Astrocyte of the spinal cord (primary cell): ENCODE results near the gene ACTN2.

Experiments used
- DNase-seq: peaks from one replicate; pipeline ENCODE4 v3.0.0; 2011; ENCODE audit warnings: low read depth, low spot score
- H3K4me3 ChIP-seq: 2 replicates; pipeline ENCODE4 v1.5.1; 2011; ENCODE audit warnings: low read depth, mild to moderate bottlenecking, low read length, moderate library complexity
- CTCF ChIP-seq: IDR thresholded peaks from 2 replicates; pipeline ENCODE4 v1.5.1; 2012; ENCODE audit warnings: low read depth, mild to moderate bottlenecking, low read length, inconsistent platforms
- in situ Hi-C: cut with HindIII; loops from 2 replicates; pipeline ENCODE4 v1.10.0; 2017; ENCODE audit warnings: low sequenced_read_pairs

Gene ACTN2

GRCh38 chr1:236725668-236726067 is 39.4 kb downstream of the ACTN2 start:
- in situ Hi-C loops = no loop called here
- TF ChIP-seq CTCF = no peak
- no peak overlapping the region for H3K4me3 ChIP-seq
- no peak for DNase-seq

DNA sequence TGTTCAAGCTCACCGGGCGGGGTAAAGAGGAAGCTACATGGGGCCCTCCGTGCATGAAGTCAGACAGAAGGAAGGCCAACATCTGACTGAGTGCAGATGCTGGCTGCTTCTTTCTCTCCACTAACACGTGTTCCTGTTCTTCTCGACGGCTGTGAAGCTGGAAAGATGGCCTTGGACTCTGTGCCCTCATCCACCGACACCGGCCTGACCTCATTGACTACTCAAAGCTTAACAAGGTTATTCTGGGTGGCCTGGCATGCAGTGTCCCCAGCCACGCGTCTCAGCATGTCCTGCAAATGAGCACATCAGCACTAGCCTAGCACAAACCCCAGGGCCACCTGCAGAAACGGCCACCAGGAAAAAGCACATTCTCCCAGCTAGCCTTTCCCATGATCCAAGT is 41.2 kb downstream of the ACTN2 start:
- DNase-seq = no peak
- no peak for TF ChIP-seq CTCF
- in situ Hi-C loops = no loop called here
- H3K4me3 ChIP-seq = no peak overlapping the region

DNA sequence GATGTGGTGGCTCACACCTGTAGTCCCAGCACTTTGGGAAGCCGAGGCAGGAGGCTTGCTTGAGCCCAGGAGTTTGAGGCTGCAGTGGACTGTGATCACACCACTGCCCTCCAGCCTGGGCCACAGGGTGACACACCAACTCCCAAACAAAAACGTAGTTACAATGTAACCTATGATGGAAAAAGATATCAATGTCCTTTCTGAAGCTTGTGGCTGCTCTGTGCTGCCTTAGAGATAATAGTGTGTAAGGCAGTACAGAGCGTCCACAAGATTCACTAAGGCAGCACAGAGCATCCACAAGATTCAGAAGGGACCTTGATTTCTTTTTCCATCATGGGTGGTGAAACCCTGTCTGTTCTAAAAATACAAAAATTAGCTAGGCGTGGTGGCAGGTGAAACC is 42.5 kb downstream of the ACTN2 start:
- no peak for TF ChIP-seq CTCF
- in situ Hi-C loops = no loop called here
- H3K4me3 ChIP-seq = no peak overlapping the region
- no peak for DNase-seq

DNA sequence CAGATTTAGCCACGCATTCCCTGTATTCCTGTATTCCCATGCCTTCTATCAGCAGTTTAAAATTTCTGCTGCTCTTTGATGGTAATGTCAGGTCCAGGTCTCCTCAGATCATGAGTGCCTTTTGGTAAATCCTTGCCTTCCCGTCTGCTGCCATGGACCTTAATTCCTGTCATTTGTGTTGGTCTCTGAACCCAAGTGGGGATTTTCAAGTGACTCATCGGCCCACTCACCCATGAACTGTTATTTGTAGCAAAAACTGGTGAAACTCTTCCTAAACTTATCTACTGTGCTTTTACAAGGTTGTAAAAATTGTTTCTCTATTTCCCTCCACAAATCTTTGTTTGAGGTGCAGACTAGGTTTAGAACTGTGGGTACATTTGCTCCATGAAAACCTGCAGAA is 47.4 kb downstream of the ACTN2 start:
- TF ChIP-seq CTCF = no peak
- DNase-seq = no peak
- H3K4me3 ChIP-seq = no peak overlapping the region
- in situ Hi-C loops = no loop called here

DNA sequence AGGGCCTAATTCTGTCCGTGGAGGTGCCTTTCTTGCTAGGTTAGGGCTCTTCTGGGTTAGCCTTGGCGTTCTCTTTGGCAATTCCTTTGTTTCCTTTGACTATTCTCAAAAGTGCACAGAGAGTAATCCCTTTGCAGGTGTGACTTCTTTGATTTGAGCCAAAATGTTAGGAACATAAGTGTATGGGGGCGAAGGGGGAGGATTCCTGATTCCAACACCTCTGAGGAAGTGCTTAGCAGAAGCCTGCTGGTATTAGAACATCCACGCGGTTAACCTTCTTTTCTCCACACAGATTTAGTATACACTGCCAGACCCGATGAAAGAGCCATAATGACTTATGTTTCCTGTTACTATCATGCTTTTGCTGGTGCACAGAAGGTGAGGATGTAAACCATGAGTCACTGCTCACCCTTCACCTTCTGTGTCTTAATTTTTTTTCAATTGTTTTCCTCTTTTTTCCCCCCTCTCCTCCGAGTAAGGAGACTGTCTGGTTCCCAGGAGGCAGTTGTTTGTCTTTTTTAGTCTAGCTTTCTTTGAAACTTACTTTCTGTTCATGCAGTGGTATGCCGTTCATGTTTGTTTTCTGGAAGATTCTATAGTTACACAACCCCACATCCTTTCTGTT is 48.0 kb downstream of the ACTN2 start:
- peak; percentile 11 for DNase-seq
- in situ Hi-C loops = no loop called here
- TF ChIP-seq CTCF = no peak
- no peak overlapping the region for H3K4me3 ChIP-seq

GRCh38 chr1:236736761-236737160 is 50.5 kb downstream of the ACTN2 start:
- no peak for TF ChIP-seq CTCF
- H3K4me3 ChIP-seq = no peak overlapping the region
- no peak for DNase-seq
- in situ Hi-C loops = no loop called here

DNA sequence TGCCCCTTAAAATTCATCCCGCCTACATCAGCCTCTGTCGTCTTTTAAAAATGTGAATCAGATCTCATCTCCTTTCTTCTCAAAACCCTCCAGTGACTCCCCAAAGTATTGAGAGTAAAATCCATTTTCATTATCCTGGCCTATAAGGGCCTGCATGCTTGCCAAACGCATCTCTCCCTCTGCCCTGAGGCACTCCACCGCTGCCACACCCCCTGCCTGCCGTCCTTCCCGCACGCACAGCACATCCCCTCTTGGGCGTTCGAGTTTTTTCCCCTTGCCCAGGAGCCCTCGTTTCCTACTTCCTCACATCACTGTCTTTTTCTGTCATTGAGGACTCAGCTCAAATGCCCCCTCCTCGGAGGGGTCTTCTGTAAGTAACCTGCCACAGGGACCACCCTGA is 55.5 kb downstream of the ACTN2 start:
- in situ Hi-C loops = no loop called here
- DNase-seq = no peak
- no peak for TF ChIP-seq CTCF
- no peak overlapping the region for H3K4me3 ChIP-seq
